ENCODE measurements around the gene SCYL3.

The SCYL3 gene

DNA sequence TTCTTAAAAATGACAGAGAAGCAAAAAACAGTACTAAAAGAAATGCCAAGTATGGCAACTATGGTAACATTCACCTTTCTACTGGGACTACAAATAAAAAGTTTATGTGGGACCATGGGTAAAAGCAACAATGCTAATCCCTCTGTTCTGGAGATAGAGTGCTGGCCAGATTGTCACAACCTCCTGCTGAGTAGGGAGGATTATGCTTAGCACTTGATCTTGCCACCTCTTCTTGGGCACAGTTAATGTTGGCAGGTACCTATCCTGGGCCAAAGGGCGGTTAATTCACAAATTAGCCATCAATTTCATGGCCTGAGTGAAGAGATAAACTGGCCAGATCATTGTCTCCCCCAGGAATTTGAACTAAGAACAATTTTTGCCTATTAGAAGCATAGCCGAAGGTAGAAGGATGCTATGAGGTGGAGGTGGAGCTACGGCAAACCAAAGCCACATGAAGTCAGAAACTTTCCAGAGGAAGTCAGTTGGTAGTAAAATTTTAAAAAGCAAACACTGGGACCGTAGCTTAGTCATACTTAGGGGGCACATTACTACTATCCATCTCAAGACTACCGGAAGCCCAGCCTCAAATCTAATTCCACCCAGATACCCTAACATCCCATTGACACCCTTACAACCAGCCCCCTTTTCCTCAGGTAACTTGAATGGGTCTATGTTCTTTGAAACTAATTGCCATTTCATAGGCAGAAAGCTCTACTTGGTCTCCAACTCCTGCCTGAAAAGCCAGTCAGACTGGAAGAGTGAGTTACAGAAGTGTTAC, 2.7 kb downstream of the SCYL3 start:
- Histone ChIP-seq H3K27me3 (no peaks in the 10 kb centered on the region), H3K9me3 (no peaks in the 10 kb centered on the region), H3K4me3 (ENCODE audit: low read depth in 1 of 2, low read length in 1 of 2) (no peak overlapping the region), H3K36me3 (peaks cover 30% of the 10 kb centered on the region), H3K4me1 (ENCODE audit: control insufficient read depth in 1 of 2, insufficient read depth in 1 of 2, low read depth in 1 of 2, low read length in 1 of 2) (peaks cover 19 to 36% of the 10 kb centered on the region in 2 experiments), H3K27ac (no peak overlapping the region)
- TF ChIP-seq, protein P1, sequence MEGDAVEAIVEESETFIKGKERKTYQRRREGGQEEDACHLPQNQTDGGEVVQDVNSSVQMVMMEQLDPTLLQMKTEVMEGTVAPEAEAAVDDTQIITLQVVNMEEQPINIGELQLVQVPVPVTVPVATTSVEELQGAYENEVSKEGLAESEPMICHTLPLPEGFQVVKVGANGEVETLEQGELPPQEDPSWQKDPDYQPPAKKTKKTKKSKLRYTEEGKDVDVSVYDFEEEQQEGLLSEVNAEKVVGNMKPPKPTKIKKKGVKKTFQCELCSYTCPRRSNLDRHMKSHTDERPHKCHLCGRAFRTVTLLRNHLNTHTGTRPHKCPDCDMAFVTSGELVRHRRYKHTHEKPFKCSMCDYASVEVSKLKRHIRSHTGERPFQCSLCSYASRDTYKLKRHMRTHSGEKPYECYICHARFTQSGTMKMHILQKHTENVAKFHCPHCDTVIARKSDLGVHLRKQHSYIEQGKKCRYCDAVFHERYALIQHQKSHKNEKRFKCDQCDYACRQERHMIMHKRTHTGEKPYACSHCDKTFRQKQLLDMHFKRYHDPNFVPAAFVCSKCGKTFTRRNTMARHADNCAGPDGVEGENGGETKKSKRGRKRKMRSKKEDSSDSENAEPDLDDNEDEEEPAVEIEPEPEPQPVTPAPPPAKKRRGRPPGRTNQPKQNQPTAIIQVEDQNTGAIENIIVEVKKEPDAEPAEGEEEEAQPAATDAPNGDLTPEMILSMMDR (IDR thresholded peaks at IDR 0.05), result no peak

GRCh38 chr1:169889871-169890270, 3.8 kb downstream of the SCYL3 start:
- TF ChIP-seq, protein P1 (IDR thresholded peaks at IDR 0.05), result no peak
- Histone ChIP-seq H3K27ac (no peak overlapping the region), H3K4me3 (ENCODE audit: low read depth in 1 of 2, low read length in 1 of 2) (no peak overlapping the region), H3K36me3 (peaks cover 38% of the 10 kb centered on the region), H3K9me3 (no peaks in the 10 kb centered on the region), H3K27me3 (no peaks in the 10 kb centered on the region), H3K4me1 (ENCODE audit: control insufficient read depth in 1 of 2, insufficient read depth in 1 of 2, low read depth in 1 of 2, low read length in 1 of 2) (peaks cover 19 to 31% of the 10 kb centered on the region in 2 experiments)

DNA sequence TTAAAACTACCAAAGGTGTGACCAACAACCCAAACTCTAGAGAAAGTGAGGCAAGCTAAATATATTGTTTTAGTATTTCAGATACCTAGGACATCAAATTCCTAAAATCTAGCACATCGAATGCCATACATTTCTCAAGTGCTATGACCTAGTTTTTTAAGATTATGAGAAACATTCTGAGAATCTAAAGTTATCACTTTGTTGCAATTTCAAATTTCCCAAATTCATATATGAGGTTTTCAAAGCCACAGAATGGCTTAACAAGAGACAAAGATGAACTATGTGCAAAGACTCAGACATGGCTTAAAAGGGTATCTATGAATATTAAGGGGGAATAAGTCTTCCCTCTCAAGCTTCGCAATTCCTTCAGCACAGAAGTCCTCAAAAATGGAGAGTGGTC, 6.8 kb downstream of the SCYL3 start:
- H3K27me3 ChIP-seq, result no peaks in the 10 kb centered on the region
- TF ChIP-seq, protein P1 (IDR thresholded peaks at IDR 0.05), result no peak
- no peak overlapping the region for H3K27ac ChIP-seq
- H3K9me3 ChIP-seq, result no peaks in the 10 kb centered on the region
- no peak overlapping the region for H3K4me3 ChIP-seq (ENCODE audit: low read depth in 1 of 2, low read length in 1 of 2)
- peaks cover 57% of the 10 kb centered on the region for H3K36me3 ChIP-seq
- peaks cover under 1 to 13% of the 10 kb centered on the region in 2 experiments for H3K4me1 ChIP-seq (ENCODE audit: control insufficient read depth in 1 of 2, insufficient read depth in 1 of 2, low read depth in 1 of 2, low read length in 1 of 2)

GRCh38 chr1:169886422-169886821, 7.3 kb downstream of the SCYL3 start:
- Histone ChIP-seq H3K4me3 (ENCODE audit: low read depth in 1 of 2, low read length in 1 of 2) (no peak overlapping the region), H3K36me3 (peaks cover 62% of the 10 kb centered on the region), H3K27me3 (no peaks in the 10 kb centered on the region), H3K9me3 (no peaks in the 10 kb centered on the region), H3K27ac (no peak overlapping the region), H3K4me1 (ENCODE audit: control insufficient read depth in 1 of 2, insufficient read depth in 1 of 2, low read depth in 1 of 2, low read length in 1 of 2) (peaks cover 0 to 8% of the 10 kb centered on the region in 2 experiments)
- TF ChIP-seq, protein P1 (IDR thresholded peaks at IDR 0.05), result no peak

DNA sequence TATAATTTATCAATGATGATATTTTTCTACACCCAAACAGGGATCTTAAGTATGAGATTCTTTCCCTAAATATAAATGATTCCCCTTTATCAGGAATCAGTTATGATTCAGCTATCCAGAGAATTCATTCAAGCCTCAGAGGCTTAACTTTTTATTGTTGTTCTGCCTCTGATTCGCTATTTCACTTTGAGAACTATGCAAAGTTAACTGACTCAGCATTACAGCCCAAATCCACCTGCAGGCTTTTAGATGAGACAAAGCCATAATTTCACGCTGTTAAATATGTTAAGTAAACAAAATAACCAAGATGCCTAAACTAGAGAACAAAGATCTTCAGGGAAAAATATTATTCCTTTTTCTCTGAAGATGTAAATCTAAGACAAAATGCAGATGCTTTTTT, 8.5 kb downstream of the SCYL3 start:
- no peak overlapping the region for H3K27ac ChIP-seq
- H3K27me3 ChIP-seq, result no peaks in the 10 kb centered on the region

More for the DNA sequence above, 8.5 kb downstream of the SCYL3 start:
- TF ChIP-seq, protein P1 (IDR thresholded peaks at IDR 0.05), result no peak
- Histone ChIP-seq H3K9me3 (no peaks in the 10 kb centered on the region), H3K36me3 (peaks cover 62% of the 10 kb centered on the region), H3K4me1 (ENCODE audit: control insufficient read depth in 1 of 2, insufficient read depth in 1 of 2, low read depth in 1 of 2, low read length in 1 of 2) (no peaks in the 10 kb centered on the region), H3K4me3 (ENCODE audit: low read depth in 1 of 2, low read length in 1 of 2) (no peak overlapping the region)

All from neutrophil (primary cell).